ENCODE data around the gene CTDSP1.

DNA sequence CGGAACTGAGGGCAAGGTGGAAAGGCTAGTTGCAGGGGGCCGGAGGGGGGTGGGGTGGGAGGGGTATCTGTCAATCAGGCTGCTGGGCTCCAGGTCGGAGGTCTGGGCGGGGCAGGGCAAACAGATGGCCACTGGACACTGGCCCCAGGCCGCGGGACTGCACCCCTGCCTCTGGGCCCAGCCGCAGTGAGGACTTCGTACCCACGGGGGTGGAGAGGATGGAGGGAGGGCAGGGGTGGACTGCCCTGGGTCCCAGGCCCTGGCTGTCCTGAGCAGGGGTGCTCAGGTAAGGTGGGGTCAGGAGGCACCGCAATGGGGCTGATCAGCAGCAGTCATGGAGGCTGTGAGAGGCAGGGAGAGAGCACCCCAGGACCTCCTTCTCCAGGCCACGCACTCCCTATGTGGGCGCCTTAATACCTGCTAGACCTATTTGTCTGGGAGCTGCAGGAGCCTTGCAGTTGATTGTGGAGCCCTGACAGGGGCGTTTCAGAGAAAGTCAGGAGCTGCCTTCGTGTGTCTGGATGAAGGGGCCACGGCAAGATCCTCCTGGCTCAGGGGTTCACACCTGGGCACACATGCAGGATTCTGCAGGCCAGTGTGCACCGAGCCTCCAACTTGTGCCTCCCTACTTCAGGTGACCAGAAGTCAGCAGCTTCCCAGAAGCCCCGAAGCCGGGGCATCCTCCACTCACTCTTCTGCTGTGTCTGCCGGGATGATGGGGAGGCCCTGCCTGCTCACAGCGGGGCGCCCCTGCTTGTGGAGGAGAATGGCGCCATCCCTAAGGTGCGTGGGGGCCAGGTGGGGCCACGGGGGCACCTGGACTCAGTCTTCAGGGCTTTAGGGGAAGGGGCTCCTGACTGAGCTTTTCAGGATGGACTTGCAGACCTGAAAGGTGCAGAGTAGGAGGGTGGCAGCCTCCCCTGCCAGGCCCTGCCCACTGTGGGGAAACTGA is 1.5 kb downstream of the CTDSP1 start:
- TF ChIP-seq, protein P1, sequence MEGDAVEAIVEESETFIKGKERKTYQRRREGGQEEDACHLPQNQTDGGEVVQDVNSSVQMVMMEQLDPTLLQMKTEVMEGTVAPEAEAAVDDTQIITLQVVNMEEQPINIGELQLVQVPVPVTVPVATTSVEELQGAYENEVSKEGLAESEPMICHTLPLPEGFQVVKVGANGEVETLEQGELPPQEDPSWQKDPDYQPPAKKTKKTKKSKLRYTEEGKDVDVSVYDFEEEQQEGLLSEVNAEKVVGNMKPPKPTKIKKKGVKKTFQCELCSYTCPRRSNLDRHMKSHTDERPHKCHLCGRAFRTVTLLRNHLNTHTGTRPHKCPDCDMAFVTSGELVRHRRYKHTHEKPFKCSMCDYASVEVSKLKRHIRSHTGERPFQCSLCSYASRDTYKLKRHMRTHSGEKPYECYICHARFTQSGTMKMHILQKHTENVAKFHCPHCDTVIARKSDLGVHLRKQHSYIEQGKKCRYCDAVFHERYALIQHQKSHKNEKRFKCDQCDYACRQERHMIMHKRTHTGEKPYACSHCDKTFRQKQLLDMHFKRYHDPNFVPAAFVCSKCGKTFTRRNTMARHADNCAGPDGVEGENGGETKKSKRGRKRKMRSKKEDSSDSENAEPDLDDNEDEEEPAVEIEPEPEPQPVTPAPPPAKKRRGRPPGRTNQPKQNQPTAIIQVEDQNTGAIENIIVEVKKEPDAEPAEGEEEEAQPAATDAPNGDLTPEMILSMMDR (IDR thresholded peaks at IDR 0.05): no peak
- TF ChIP-seq POLR2A (IDR thresholded peaks at IDR 0.05) (no peak), POLR2AphosphoS5 (IDR thresholded peaks at IDR 0.05) (no peak), EP300 (IDR thresholded peaks at IDR 0.05) (no peak)
